HG02610 (cell line): ENCODE data around the gene TRIM44.

Source experiments
- ATAC-seq: cut with Tn5 transposase; IDR thresholded peaks from one replicate; pipeline ENCODE4 v1.9.1; 2021; ENCODE audit warnings: mild to moderate bottlenecking, moderate library complexity; ENCODE audit not compliant: unreplicated experiment

TRIM44 gene

DNA sequence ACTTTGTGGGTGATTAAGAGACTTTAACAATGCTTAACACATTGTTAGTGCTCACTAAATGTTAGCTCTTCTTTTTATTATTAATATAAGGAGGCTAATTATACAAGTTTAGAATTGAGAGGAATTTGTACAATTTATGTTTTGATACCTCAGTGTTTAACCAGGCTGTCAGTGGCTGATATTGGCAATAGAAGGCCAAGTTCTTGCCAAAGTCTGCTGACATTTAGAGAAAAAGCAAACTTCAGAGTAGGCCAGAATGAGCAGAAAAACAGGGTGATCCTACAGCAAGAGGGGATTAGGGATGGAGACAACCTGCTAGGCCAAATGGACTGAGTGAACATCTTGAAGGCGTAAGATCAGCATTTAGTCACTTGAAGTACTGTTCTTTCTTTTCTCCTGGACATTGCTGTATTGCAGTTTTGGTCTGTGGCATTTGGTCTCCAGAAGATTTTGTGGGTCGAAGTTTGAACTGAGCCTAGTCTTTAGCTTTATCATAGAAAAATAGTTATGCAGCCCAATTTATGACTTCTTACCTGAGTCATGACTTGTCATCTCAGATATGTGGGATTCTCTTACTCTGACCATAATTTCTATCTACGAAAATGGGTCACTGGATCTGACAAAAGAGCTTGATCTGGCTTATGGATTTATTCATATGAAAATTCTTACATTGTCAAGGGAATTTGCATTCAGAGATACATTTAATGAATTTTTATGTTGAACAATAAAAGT lies 9.0 kb downstream of the TRIM44 start:
- no peak for ATAC-seq

DNA sequence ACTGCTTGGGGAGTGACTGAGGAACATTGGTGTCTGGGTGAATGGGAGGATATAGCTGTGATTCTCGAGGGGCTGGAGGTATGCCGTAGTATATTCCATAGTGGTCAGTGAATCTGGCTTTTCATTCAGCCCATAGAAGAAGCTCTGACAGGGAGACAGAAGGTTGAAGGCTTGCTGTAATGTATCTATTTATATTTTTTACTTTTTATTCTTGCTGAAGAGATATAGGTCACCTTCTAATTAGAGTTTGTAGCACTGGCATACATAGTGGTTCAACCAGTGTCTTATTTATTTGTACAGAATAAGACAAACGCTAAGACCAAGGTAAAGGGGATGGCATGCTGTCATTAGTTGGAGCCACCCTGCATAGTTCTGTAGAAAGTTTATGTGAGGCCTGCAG lies 10.0 kb downstream of the TRIM44 start:
- no peak for ATAC-seq

DNA sequence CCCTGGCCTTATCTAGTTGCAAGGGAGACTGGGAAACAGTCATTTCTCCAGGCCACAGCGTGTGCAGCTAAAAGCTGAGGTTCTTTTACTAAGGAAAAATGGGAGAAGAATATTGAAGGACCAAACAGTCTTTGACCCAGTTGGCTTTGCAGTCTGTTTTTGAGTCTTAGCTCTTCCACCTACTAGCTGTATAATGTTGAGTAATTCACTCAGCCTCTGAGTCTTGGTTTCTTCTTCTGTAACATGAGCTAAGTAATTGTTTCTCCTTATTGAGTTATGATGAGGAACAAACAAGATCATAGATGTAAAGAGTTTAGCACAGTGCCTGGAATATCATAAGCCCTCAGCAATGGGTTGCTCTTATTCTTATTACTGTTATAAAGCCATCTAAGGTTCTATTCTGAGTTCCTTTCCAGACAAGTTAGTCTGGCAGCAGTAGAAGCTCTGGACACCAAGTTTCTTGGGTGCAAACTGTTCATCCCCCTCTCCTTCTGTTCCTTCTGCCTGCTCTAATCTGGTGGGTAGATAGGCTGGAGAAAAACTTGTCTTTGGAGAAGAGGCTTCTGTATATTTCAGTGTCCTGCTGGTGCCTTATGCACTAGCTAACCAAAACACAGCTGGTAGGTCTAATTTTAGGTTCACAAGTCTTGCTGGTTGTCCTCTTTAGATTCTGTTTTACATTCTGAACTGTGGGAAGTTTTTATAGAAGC lies 13.5 kb downstream of the TRIM44 start:
- peak; percentile 47 for ATAC-seq

DNA sequence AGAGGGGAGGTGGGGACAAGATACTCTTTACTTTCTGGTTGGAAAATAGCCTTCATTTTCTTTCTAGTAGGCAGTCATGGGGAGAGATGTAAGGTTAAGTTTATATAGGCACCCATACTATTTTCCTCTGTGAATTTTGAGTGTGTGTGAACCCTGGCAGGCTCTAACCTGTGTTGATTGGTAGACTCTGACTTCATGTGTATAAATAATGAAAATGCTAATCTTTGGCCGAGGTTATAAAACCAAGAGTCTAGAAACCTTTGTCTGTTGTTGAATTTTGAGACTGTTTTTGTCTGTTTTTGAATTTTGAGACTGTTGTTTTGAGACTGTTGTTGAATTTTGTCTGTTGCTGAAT lies 14.0 kb downstream of the TRIM44 start:
- ATAC-seq, result no peak

DNA sequence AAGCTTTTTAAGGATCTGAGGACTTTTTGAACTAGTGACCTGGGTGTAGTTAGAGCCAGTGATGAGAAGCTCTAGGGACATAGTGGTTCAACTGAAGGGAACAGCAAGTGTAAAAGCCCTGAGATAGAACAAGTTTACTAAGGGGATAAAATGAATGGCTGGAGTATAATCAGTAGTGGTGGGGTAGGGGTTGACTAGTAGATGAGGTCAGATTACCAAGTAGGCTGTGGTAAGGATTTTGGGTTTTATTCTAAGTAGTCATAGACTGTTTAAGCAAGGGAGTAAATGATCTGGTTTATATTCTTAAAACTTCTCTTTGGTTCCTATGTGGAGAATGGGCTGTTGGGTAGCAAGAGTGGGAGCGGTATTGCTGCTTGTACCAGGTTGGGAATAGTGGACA lies 15.3 kb downstream of the TRIM44 start:
- no peak for ATAC-seq

DNA sequence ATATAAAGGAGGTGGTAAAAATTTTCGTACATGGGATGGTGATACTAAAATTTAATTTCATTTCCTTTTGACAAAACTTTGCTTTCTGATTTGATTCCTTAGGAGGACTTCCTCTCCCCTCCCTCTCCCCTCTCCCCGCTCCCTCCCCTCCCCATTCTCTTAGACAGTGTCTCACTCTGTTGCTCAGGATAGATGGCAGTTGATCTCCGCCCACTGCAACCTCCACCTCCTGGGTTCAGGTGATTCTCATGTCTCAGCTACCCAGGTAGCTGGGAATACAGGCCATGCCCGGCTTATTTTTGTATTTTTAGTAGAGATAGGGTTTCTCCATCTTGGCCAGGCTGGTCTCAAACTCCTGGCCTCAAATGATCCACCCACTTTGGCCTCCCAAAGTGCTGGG lies 15.9 kb downstream of the TRIM44 start:
- ATAC-seq, result no peak

DNA sequence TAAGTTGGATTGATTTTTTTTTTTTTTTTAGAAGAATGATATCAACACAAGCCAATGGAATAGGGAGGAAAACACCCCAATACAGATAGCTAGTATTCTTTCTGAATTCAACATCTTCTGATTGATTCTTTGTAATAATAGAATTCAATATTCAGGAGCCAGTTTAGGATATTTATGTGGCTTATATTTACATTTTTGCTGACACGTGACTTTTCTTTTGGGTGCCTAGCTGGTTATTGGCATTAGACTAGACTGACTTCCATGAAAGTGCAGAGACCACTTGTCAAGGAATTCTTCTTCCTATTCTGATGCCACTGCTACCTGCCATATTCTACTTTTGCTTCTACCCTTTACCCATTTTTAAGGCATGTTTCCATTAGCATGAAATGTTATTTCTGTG lies 16.4 kb downstream of the TRIM44 start:
- no peak for ATAC-seq

DNA sequence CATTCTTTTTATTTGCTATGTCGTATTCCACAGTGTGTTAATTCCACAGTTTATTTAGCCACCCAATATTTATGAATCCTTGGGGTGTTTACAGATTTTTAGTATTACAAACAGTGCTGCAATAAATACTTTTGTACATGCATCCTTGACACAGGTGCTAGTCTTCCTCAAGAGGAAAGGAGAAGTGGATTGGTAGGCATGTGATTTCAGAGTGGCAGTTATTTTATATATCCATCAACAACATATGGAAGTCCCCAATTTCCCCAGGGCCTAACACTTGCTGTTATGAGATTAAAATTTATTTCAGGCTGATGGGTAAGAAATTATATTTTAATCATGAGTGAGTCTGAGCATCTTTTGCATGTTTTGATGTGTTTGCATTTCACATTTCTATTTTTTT lies 17.9 kb downstream of the TRIM44 start:
- no peak for ATAC-seq

DNA sequence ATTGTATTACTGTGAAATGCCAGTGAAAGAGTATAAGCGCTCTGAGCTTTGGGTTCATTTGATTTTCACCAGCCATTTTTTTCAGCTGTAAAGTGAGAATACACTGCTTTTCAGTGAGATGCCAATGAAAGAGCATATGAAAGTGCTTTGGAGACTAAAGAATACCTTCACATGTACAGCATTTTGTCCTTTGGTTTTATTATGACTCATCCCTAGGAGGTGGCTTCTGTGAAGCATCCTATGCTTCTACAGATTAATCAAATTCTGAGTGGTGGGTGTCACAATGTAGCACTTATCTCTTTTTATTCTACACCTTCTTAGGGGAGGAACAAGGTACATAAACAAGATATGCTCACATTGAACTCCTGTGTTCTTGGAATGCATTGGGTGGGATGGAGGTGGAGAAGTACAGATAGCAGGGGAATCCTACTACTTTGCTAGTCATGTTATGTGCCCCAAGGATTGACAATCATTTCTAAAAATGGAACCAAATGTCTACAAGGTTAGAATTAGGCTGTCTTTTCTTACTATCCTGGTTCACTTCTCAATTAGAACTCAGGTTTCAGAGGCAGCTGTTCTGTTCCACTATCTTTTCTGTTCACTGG lies 18.7 kb downstream of the TRIM44 start:
- ATAC-seq, result peak; percentile 48

DNA sequence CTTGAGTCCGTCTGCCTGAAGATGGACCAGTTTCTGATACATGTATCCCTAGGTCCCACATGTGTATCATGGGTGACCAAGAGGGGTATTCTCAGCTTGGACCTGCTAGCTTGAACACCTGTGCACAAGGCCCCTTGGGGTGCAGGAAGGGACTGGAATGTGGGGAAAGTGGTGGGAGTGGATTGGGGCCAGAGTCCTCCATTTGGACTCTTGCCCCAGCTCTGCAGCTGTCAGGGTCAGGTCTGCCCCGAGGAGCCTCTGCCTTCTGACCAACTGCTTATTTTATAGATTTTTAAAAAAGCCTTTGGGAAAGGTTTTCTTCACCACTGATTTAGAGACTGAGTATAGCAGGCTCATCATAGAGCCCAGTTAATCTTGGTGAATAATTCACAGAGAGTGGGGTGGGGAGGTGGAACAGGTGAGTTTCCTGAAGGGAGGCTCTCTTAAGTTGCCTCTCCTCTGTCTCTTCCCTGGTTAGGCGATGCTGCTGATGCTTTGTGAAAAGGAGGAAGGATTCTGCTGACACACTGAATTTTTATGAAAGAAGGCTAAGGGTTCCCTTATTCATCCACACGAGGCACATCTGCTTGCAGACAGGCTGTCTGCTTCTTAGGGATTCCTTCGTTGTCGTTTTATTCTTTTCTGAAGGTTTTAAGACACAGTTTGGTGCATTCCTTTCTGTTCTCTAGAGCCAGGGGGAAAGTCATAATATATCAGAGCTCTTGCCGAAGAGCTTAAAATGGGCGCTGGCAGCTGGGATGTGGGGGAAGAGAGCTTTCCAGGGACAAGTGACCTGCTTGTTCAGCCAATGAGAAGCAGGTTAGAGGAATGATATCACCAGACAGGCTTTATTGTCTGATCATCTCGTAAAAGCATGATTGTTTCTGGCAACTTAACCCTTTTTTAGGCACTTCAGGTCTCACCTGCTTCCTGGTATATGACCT lies 19.9 kb downstream of the TRIM44 start:
- ATAC-seq, result no peak

DNA sequence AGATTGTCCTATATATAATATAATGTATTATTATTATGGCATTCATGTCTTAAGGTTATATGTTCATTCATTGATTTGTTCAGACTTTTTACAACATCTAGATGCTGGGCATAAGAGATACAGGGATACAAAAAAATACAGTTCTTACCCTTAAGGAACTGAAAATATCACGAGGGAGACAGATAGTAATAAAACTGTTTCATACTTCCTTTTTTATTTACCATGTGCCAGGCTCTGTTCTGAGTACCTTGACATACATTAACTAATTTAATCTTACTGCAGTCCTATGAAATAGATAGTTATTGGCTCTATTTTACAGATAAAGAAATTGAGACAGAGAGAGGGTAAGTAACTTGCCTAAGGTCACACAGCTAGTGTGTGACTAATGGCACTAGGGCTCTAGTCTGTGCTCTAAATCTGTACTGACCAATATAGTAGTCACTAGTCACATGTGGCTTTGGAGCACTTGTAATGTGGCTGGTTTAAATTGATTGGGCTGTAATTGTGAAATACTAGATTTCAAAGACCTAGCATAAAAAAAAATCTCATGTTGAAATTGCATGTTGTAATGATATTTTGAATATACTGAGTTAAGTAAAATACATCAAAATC lies 21.3 kb downstream of the TRIM44 start:
- ATAC-seq, result peak; percentile 59

DNA sequence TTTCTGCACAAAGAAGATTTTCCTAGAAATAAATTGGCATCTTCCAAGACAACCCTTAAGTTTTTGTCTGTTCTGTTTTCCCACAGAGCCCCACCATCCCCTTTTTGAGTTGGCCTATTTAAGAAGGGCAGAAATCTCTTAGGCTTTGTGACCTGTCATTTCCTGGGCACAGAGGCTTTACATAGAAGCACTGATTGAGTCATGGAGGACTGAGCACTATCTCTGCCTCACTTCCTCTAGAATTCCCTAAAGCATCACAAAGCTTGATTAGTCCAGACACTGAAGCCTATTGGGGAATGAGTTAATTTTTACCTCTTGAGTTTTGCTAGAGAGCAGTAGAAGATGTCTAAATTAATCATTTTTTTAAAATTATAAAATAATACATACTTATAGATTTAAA lies 25.4 kb downstream of the TRIM44 start:
- ATAC-seq, result peak; percentile 69

DNA sequence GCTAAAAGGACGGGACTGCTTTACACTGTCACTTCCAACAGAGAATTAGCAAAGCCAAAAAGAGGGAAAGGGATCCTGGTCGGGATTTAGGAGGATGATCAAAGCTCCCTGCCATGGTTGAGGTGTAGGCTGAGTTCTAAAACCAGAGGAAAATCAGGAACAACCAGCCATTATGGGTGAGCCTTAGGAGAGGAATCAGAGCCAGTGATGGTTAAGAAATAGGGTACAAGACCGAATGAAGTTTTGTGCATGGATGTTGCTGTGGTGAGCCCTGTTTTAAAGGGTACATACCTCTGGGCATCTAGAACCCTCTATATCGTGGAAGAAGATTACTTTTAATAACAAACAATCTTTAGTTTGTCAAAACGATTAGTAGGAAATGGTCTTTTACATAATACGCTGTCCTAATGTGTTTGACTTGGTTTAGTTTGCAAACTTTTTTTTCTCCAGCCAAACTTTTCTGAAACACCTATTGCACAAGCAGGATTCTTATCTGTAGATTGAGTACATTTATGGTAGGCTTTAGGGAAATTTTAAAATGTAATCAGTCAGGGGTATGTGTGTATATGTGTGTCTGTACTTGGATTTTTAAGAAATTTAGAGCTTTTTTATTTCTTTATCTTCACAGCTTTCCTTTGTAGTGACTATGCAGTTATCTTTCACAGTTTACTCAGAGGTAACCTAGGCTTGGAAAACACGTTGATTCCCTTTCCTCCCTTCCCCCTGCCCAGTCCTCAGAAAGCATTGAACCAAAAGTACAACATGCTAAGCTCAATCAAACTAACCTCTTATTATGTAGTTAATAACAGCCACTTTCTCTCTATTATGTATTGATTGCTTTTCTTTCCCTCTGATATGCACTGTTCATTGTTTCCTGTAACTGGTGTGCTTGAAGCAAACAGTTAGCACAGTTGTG lies 26.8 kb downstream of the TRIM44 start:
- ATAC-seq, result no peak

DNA sequence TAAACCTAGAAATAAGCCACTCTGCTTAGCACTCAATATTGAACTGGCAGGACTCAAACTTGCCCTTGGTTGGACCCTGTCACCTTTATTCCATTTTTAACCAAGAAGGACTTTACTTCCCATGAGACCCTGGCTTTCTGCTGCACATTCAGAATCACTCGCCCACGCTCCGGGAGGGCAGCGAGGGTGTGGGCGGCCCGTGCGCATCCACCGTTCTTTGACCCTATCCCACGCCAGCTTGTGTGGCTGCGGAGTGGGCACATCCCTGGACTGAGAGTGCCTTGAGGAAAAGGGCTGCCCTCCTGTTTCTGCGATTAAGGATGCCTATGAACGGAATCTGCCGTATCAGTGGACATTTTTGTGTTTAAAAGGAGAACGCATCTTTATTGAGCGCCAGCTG lies 39.6 kb downstream of the TRIM44 start:
- ATAC-seq, result no peak

DNA sequence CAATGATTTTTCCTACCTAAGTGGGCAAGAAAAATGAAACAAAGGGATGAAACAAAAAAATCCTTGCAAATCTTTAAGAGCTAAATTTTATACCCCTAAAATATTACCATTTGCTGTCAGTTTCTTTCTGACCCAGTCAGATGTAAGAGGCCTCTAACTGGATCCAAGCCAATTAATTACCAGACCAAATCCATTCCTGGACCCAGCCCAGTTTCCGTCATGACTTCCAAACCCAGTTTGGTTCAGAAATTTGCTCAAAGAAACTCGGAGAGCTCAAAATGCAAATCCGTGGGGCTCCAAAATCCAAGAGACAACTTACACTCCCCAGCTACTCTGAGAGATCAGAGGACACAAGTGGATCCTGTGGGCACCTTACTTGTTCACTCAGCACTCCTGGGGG lies 46.8 kb downstream of the TRIM44 start:
- ATAC-seq, result no peak

DNA sequence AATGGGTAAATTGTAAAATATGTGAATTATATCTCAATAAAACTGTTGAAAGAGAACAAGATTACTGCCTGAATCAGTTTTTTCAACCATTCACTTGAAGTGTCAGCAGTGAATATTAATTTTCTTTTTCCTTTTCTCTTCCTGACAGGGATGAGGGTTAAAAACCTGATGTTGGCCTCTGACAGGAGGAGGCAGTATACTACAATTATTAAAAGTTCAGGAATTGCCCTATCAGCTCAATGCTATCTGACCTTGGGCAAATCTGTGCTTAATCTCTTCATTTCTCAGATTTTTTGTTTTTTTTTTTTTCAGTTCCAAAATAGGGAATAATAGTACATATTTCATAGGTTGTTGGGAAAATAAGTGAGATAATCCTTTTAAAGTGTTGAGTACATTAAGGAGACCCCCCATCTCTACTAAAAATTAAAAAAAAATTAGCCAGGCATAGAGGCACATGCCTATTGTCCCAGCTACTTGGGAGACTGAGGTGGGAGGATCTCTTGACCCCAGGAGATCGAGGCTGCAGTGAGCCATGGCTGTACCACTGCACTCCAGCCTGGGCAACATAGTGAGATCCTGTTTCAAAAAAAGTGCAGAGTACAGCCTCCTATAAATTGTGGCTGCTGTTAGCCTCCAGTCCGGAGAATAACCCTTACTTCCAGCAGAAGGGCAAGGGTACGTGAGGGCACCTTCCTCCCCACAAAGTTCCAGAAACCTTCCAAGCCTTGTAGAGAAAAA lies 48.8 kb downstream of the TRIM44 start:
- ATAC-seq, result no peak

DNA sequence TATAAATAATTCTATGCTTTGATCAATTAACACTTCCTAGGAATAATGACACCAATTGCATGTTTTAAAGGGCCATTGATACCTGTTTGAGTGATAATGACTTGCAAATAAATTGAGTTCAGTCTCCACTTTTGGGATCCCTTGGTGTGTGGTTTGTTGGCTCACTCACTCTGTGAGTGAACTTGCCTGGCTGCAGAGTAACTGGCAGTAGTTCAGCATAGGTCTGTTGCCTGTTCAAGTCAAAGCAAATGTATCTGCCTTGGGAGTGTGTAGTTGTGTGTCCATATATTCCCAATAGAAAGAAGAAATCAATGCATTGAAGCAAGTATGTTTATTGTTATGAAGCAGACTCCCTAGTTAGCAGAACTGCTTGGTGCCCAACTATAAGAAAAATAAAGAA lies 49.3 kb downstream of the TRIM44 start:
- ATAC-seq, result no peak

DNA sequence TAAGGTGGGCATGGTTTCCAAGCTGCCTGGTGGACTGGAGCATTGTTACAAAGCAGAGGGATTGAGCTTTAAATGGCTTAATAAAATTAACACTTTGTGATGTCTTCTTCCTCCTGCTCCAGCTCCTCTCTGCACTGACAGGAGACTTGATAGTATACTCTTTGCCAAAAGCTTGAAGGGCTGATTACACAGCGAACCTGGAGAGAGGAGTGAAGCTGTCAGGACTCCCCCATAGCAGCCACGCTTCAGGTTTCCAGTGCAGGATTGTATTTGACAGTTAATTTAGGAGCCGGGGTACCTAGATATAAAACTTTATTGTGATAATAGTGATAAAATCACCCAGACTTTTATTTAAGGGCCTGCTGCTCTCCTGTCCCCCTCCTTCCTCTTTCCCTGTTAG lies 50.0 kb downstream of the TRIM44 start:
- ATAC-seq, result no peak
